Measurements from ENCODE around the gene CNOT8.
"Not testable (repeated sequence)": the region's sequence is repeated elsewhere in the genome, so short reads cannot be mapped to it uniquely, and the experiment has no call there.

The CNOT8 gene

GRCh38 chr5:154835701-154836052 lies 22.8 kb upstream of the CNOT8 start:
- DNase-seq (ENCODE audit: low spot score): not testable (repeated sequence)

DNA sequence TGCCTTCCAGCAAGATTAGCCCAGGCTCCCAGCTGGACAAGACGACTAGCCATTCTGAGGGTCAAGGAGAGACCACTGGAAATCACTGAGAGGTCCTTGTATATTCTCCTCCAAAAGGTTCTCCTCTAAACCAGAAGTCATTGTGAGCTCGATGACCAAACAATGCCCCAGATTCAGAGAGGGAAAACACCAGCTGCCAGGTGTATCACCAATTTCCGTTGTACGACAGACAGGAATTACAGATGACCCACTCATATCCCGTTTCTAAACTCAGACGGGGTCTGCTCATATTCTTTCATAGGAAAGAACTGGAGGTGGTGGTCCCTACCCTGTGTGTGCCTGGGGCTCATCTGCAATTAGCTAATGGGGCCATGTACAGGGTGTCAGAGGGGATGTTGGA lies 22.2 kb upstream of the CNOT8 start:
- DNase-seq (ENCODE audit: low spot score): no peak

DNA sequence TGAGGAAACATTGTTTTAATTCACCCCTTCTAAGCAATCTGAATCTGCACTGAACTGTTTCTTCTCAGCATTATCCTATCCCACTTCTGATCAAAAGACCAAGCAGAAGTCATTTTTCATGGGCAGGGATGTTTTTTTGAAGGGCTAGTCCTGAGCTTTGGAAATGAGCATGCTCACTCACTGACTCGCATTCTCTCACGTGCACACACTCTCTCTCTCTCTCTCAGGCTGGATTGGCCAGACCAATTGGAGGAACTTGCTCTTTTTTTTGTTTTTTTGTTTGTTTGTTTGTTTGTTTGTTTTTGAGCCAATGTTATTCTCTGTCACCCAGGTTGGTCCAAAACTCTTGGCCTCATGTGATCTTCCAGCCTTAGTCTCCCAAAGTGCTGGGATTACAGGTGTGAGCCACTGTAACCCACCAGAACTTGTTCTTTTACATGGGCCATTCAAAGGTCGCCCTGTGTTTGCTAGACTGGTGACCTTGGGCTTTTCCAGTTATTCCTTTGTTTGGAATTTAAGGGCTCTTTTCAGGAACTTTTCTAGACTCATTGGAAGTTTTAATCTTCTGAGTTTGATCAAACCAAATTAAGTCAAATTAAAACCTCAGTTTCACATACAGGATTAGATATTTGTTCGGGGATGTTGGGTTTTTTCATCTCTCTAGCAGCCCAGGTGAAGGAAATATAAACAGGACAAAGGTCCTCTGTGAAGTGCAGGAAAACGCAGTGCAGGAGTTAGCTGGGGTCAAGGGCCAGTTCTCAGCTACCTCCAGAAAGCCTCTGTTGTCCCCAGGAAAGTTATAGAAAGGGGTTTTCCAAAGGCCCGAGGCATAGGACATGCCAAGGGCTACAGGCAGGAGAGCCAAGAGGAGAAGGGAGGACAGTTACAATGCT lies 21.2 kb upstream of the CNOT8 start:
- no peak for DNase-seq (ENCODE audit: low spot score)

DNA sequence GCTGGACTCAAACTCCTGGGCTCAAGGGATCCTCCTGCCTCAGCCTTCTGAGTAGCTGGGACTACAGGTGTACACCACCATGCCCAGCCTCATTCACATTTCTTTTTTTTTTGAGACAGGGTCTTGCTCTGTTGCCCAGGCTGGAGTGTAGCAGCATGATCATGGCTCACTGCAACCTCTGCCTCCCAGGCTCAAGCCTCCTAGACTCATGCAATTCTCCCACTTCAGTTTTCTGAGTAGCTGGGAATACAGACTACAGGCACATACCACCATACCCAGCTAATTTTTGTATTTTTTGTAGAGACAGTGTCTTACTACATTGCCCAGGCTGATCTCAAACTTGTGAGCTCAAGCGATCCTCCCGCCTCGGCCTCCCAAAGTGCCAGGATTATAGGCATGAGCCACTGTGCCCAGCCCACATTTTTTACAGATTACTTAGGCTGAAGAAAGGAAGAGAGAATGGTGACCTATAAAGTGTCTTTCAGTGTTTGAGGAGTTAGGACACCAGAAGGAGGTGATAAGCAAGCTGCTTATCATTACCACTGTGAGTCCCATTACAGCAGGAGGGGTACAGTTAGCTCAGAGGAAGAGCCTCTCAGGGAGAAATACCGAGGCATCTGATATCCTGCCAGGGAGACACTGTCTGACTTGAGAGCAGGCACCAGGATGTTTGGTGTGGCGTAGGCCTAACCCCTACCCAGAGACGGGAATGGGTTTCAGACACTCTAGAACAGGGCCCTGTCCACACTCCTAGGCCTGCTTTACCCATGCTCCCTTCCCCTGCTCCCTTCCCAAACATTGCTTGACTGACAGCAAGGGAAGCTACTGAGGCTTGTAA lies 17.8 kb upstream of the CNOT8 start:
- no peak for DNase-seq (ENCODE audit: low spot score)

DNA sequence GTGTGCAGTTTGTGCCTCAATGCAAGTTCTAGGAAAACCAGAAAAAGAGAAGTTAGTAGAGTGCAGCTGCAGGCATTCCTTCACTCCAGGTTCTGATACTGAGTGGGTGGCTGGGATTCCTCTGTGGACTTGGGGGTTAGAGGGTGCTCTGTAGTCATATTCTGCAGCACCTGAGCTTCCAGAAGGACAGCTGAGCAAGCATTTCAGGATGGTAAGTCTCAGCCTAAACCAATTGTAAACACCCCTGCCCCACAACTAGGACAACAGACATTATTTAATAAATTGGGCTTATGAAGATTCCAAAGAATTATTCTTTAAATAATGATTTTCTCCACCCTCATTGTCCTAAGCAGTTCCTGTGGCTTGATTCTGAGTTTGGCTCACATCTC lies 17.2 kb upstream of the CNOT8 start:
- no peak for DNase-seq (ENCODE audit: low spot score)

DNA sequence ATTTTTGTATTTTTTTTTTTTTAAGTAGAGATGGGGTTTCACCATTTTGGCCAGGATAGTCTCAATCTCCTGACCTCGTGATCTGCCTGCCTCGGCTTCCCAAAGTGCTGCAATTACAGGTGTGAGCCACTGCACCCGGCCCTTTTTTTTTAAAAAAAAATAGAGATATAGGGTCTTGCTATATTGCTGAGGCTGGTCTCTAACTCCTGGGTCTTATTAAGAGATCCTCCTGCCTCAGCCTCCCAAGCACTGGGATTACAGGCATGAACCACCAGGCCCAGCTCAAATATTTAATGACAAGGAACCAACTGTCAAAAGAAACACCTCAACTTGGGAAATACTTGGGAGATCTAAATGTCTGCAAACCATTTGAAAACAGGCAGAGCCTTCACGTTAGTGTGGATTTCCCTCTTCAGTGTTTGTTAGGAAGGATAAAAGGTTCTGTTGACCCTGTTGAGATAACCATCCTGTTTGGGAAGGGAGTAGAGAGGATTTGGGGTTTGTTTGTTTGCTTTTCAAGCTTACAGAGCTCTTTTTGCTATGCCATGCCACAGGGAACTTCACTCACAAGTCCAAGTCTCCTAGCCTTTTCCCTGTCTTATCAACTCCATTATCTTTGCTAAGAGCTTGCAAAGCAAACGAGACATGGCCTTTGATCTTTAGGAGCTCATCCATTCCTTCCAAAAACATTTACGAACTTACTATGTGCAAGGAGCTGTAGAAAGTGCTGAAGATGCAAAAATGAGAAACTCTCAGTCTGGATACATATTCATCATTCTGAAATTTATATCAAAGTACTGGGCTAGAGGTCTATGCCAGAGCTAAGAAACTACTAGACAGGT lies 15.5 kb upstream of the CNOT8 start:
- DNase-seq (ENCODE audit: low spot score): no peak

- no peak for DNase-seq (ENCODE audit: low spot score)
Measured at GRCh38 chr5:154844809-154845208, 13.6 kb upstream of the CNOT8 start.

DNA sequence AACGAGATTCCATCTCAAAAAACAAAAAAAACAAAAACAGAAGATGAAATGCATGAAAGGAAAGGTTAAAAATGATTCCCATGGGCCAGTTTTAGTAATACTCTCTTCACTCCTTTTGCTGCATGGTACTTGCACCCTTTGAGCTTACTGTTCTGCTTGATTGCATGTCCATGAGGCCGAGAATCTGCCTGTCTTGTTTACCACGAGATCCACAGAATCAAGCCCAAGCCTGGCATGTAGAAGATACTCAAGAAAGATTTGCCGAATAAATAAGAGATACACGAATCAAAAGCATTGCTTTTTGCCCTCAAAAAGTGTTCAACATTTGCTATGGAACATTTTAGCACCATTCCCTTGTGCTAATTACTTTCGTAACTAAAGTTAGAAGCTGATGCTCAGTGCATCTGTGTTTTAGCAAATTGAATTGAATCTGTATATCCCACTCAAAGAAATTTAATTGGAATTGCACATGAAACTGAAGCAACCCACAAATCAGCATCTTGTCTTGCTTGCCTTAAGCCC lies 9.1 kb upstream of the CNOT8 start:
- DNase-seq (ENCODE audit: low spot score): no peak

GRCh38 chr5:154849791-154850201 lies 8.6 kb upstream of the CNOT8 start:
- no peak for DNase-seq (ENCODE audit: low spot score)

- no peak for DNase-seq (ENCODE audit: low spot score)
Measured at GRCh38 chr5:154850255-154851062, 8.0 kb upstream of the CNOT8 start, which contains the start of gene FAXDC2. Gene FAXDC2, minus strand, starts transcription at chr5:154850603. Its CDS starts 12,425 bp downstream, at chr5:154838178.

DNA sequence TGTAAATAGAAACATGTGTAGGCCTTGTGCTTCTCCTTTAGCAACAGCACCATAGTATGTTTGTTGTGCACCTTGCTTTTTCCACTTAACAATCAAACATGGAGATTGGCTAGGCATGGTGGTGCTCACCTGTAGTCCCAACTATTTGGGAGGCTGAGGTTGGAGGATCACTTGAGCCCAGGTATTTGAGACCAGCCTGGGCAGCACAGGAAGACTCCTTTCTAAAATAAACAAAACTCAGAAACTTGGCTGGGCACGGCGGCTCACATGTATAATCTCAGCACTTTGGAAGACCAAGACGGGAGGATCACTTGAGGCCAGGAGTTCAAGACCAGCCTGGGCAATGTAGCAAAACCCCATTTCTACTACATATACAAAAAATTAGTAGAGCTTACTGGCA lies 7.1 kb upstream of the CNOT8 start:
- DNase-seq (ENCODE audit: low spot score): no peak

GRCh38 chr5:154857530-154858296 lies 714 bp upstream of the CNOT8 start:
- DNase-seq (ENCODE audit: low spot score): peak; percentile 87

GRCh38 chr5:154858972-154859871 lies 795 bp downstream of the CNOT8 start:
- peak; percentile 31 for DNase-seq (ENCODE audit: low spot score)

DNA sequence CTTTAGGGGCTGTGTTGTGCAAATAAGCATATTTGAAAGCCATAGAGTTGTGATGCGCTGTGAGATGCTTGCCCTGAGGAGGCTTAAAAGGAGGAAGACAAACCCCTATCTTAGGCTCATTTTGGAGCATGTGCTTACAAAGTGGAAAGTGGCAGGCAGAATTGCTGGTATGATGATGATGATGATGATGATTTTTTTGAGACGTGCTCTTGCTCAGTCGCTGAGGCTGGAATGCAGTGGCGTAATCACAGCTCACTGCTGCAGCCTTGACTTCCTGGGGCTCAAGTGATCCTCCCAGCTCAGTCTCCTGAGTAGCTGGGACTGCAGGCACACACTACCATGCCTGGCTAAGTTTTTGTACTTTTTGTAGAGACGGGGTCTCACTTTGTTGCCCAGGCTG lies 1.7 kb downstream of the CNOT8 start:
- no peak for DNase-seq (ENCODE audit: low spot score)

GRCh38 chr5:154860765-154861164 lies 2.3 kb downstream of the CNOT8 start:
- DNase-seq (ENCODE audit: low spot score): no peak

DNA sequence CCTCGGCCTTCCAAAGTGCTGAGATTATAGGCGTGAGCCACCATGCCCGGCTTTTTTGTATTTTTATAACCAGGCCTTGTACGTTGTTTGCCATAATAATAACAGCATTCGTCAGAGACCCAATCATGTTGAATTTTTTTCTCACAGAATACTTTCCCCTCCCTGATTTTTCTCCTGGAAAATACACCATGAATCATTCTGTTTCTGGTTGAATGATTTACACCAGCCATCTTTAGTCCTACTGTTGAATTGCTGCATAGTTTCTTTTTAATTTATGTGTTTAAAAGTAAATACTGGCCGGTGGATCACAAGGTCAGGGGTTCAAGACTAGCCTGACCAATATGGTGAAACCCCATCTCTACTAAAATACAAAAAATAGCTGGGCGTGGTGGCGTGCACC lies 3.5 kb downstream of the CNOT8 start:
- no peak for DNase-seq (ENCODE audit: low spot score)

DNA sequence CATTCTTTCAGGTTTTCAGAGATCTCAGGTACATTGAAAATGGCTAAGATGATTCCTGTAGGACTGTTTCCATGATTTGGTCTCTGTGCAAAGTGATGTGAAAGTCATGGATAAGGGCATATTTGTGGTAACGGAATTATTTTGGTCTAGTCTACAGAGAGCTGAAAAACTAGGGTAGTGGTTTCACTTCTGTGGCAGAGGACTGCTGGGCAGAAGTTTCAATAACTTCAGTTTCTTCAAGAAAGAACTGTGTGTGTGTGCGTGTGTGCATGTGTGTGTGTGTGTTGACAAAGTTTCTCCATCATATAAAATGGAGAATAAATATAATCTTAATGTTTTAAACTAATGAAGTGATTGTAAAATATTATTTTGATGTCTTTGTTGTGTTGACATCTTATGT lies 4.3 kb downstream of the CNOT8 start:
- DNase-seq (ENCODE audit: low spot score): no peak

DNA sequence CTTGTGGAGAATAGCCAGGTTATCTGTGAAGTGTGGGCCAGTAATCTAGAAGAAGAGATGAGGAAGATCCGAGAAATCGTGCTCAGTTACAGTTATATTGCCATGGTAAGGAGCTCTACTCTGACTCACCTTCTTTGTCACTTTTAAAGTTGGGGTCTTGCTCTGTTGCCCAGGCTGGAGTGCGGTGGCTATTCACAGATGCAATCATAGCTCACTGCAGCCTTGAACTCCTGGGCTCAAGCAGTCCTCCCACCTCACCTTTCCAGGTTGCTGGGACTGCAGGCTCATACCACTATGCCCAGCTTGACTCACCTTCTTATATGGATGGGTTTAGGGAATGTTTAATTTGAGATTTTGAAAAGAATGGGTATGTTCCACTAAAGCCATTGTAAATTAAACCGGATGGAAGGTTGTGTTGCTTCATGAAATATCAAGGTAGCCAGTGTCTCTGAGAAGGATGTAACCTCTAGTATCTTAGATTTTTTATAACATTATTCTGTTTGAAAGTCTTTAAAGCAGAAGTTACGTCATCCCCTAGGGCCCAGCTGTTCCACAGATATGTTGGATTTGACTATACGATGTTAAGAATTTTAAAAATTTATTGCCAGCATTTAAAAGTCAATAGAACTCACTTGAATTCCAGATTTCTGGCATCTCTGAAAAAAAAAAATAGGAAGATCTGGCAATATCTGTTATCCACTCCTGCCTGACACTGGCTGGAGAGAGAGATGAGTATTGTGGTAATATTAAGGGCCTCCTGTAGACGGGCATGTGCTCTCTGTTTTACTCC lies 5.1 kb downstream of the CNOT8 start:
- no peak for DNase-seq (ENCODE audit: low spot score)
